H9 (cell line): ENCODE measurements around the gene EYA4. TPM values are rescaled to one million over a fixed set of nuclear protein-coding genes. Genes with fewer than 3 reads are reported as not detected.

Experiments used
- DNase-seq: peaks from one replicate; pipeline ENCODE4 v3.0.0-alpha.2; 2017
- H2AFZ ChIP-seq: one replicate; pipeline ENCODE4 v1.6.1; 2013; ENCODE audit warnings: mild to moderate bottlenecking, low read length, control low read depth, moderate library complexity
- H2AK5ac ChIP-seq: 2 replicates; pipeline ENCODE4 v1.6.1; 2013; ENCODE audit warnings: low read length, control low read depth, mixed read lengths; ENCODE audit not compliant: insufficient read length
- H2BK120ac ChIP-seq: one replicate; pipeline ENCODE4 v1.6.1; 2013; ENCODE audit warnings: low read depth, mild to moderate bottlenecking, low read length, control low read depth, inconsistent platforms; ENCODE audit not compliant: poor library complexity, severe bottlenecking
- H2BK12ac ChIP-seq: 2 replicates; pipeline ENCODE4 v1.6.1; 2013; ENCODE audit warnings: low read length, control low read depth, mixed read lengths, low read depth; ENCODE audit not compliant: insufficient read length
- H2BK15ac ChIP-seq: 2 replicates; pipeline ENCODE4 v1.6.1; 2013; ENCODE audit warnings: low read depth, low read length, control low read depth
- H2BK20ac ChIP-seq: one replicate; pipeline ENCODE4 v1.6.1; 2013; ENCODE audit warnings: low read depth, mild to moderate bottlenecking, low read length, control low read depth, inconsistent platforms; ENCODE audit not compliant: poor library complexity, severe bottlenecking
- H2BK5ac ChIP-seq: 2 replicates; pipeline ENCODE4 v1.6.1; 2013; ENCODE audit warnings: low read length, control low read depth, mixed read lengths; ENCODE audit not compliant: insufficient read length
- H3K14ac ChIP-seq: 2 replicates; pipeline ENCODE4 v1.6.1; 2013; ENCODE audit warnings: low read length, control low read depth; ENCODE audit not compliant: insufficient read depth
- H3K18ac ChIP-seq: 2 replicates; pipeline ENCODE4 v1.6.1; 2013; ENCODE audit warnings: low read depth, mild to moderate bottlenecking, mixed read lengths, low read length, control low read depth; ENCODE audit not compliant: insufficient read length
- H3K23ac ChIP-seq: 2 replicates; pipeline ENCODE4 v1.6.1; 2013; ENCODE audit warnings: low read length, control low read depth, mixed read lengths, low read depth; ENCODE audit not compliant: insufficient read length
- H3K23me2 ChIP-seq: 2 replicates; pipeline ENCODE4 v1.6.1; 2013; ENCODE audit warnings: low read depth, mild to moderate bottlenecking, mixed read lengths, low read length, control low read depth; ENCODE audit not compliant: insufficient read length, poor library complexity, severe bottlenecking
- H3K27ac ChIP-seq: 2 replicates; pipeline ENCODE4 v1.5.1; 2013; ENCODE audit warnings: low read length, control low read depth, mixed read lengths, low read depth; ENCODE audit not compliant: insufficient read length
- H3K27me3 ChIP-seq: 2 replicates; pipeline ENCODE4 v1.6.1; 2013; ENCODE audit warnings: low read length, control low read depth, inconsistent platforms; ENCODE audit not compliant: insufficient read depth
- H3K4ac ChIP-seq: 2 replicates; pipeline ENCODE4 v1.6.1; 2013; ENCODE audit warnings: low read depth, mild to moderate bottlenecking, control low read depth, inconsistent platforms, low read length, moderate library complexity
- H3K4me1 ChIP-seq: 2 replicates; pipeline ENCODE4 v1.6.1; 2013; ENCODE audit warnings: low read length, control low read depth, inconsistent platforms; ENCODE audit not compliant: insufficient read depth
- H3K4me2 ChIP-seq: 2 replicates; pipeline ENCODE4 v1.6.1; 2013; ENCODE audit warnings: low read length, control low read depth, mixed read lengths; ENCODE audit not compliant: insufficient read length, insufficient read depth
- H3K56ac ChIP-seq: 2 replicates; pipeline ENCODE4 v1.6.1; 2013; ENCODE audit warnings: low read depth, mild to moderate bottlenecking, mixed read lengths, low read length, control low read depth; ENCODE audit not compliant: insufficient read length
- H3K79me1 ChIP-seq: 2 replicates; pipeline ENCODE4 v1.6.1; 2013; ENCODE audit warnings: low read depth, mild to moderate bottlenecking, moderate library complexity, low read length, control low read depth, inconsistent platforms; ENCODE audit not compliant: insufficient read depth, poor library complexity, severe bottlenecking
- H3K79me2 ChIP-seq: 2 replicates; pipeline ENCODE4 v1.6.1; 2013; ENCODE audit warnings: low read length, control low read depth, inconsistent platforms; ENCODE audit not compliant: insufficient read depth
- H3K9ac ChIP-seq: 2 replicates; pipeline ENCODE4 v1.6.1; 2013; ENCODE audit warnings: low read length, control low read depth, mixed read lengths; ENCODE audit not compliant: insufficient read length; ENCODE audit errors: extremely low read depth
- H3K9me3 ChIP-seq: one replicate; pipeline ENCODE4 v1.6.1; 2013; ENCODE audit warnings: low read depth, low read length, inconsistent platforms; ENCODE audit not compliant: control insufficient read depth
- H3T11ph ChIP-seq: one replicate; pipeline ENCODE4 v1.6.1; 2013; ENCODE audit warnings: mild to moderate bottlenecking, low read length, control low read depth, inconsistent platforms
- H4K20me1 ChIP-seq: one replicate; pipeline ENCODE4 v1.6.1; 2013; ENCODE audit not compliant: control insufficient read depth, insufficient read length, insufficient read depth
- H4K5ac ChIP-seq: 2 replicates; pipeline ENCODE4 v1.6.1; 2013; ENCODE audit warnings: low read depth, mild to moderate bottlenecking, mixed read lengths, low read length, control low read depth; ENCODE audit not compliant: insufficient read length
- H4K8ac ChIP-seq: replicated peaks from 2 replicates; pipeline ENCODE4 v1.6.1; 2013; ENCODE audit warnings: low read length, control low read depth, mixed read lengths, low read depth; ENCODE audit not compliant: insufficient read length
- H4K91ac ChIP-seq: 2 replicates; pipeline ENCODE4 v1.6.1; 2013; ENCODE audit warnings: low read depth, mild to moderate bottlenecking, moderate library complexity, mixed read lengths, low read length, control low read depth; ENCODE audit not compliant: insufficient read length
- H3K27ac Mint-ChIP-seq, 3 experiments: 2 replicates in 2 of 3; 3 replicates in 1 of 3; pipeline ENCODE4 v1.8.0; 2020 to 2021; ENCODE audit warnings: mixed read lengths in 3 of 3, mild to moderate bottlenecking in 1 of 3, moderate library complexity in 1 of 3
- H3K27me3 Mint-ChIP-seq: 2 replicates; pipeline ENCODE4 v1.8.0; 2021; ENCODE audit warnings: low read depth, mild to moderate bottlenecking, moderate library complexity, mixed read lengths
- H3K36me3 Mint-ChIP-seq, 3 experiments: 2 replicates in 2 of 3; 3 replicates in 1 of 3; pipeline ENCODE4 v1.8.0; 2020 to 2021; ENCODE audit warnings: low read depth in 3 of 3, mixed read lengths in 3 of 3; ENCODE audit not compliant: insufficient read depth in 1 of 3
- H3K4me1 Mint-ChIP-seq, 2 experiments: 2 replicates each; pipeline ENCODE4 v1.8.0; 2020; ENCODE audit warnings: mixed read lengths in 2 of 2
- H3K4me3 Mint-ChIP-seq, 2 experiments: 2 replicates in 1 of 2; 3 replicates in 1 of 2; pipeline ENCODE4 v1.8.0; 2020 to 2021; ENCODE audit warnings: mild to moderate bottlenecking in 2 of 2, mixed read lengths in 2 of 2, moderate library complexity in 1 of 2
- H3K9me3 Mint-ChIP-seq, 2 experiments: 2 replicates in 1 of 2; 3 replicates in 1 of 2; pipeline ENCODE4 v1.8.0; 2020; ENCODE audit warnings: mild to moderate bottlenecking in 2 of 2, mixed read lengths in 2 of 2, moderate library complexity in 1 of 2
- WGBS: extraction: QIAGEN DNeasy Blood & Tissue Kit; methylation state at CpG from one replicate; pipeline ENCODE4 v1.1.7; 2013; ENCODE audit warnings: missing lambda C conversion rate, low lambda C conversion rate, mixed read lengths; ENCODE audit not compliant: insufficient read length; ENCODE audit errors: extremely low coverage; 5-methylcytosine and 5-hydroxymethylcytosine counted together
- total RNA-seq: library from RNA; stranded (reverse); gene quantifications from 2 replicates; pipeline ENCODE4 v1.2.1, GENCODE V29; 2021
- TF ChIP-seq, protein P1 (sequence below): fragments of 200-600 bp; sonication (generic); conservative IDR thresholded peaks from 3 replicates; pipeline ENCODE4 v1.8.0; 2021; ENCODE audit warnings: antibody characterized with exemption, mild to moderate bottlenecking

Gene EYA4
- total RNA-seq, 1 experiment from 2014 or later = 0.26 TPM

DNA sequence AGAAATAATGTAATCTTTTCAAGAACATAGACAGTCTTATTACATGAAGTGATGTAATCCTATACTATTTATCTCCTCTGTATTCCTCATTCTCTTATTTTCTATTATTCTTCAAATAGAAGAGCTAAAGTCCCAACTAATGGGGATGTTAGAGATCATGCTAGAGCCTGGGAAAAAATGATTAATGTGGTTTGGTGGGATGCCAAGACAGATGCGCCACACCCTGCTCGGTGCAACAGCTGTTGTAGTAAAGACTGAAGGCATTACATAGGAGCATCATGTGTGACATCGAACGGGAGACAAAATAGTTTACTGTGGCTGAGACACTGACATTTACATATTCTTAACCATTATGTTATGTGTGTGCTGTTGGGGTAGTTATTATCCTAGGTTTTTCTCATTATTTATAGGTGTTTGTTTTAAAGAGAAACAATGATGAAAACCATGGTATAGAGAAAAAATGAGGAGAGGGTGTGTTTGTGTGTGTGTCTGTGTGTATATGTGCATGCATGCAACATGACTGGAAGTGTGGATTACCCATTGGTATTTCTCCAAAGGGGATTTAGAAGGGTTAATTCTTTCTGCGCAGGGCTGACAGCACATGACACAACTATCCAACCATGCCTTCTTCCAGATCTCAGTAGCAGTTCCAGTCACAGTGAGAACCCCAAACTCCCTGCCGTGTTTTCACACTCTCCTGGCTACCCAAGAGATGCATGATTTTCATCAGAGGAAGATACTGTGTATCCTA, 155.3 kb downstream of the EYA4 start:
- Histone ChIP-seq H2BK5ac (no peak overlapping the region), H2AK5ac (no peak overlapping the region), H4K5ac (no peak overlapping the region), H2BK20ac (no peak overlapping the region), H3K14ac (no peak overlapping the region), H3K79me2 (no peaks in the 10 kb centered on the region), H3K27me3 (no peaks in the 10 kb centered on the region), H2BK12ac (no peak overlapping the region), H4K91ac (no peak overlapping the region), H4K8ac (no peak overlapping the region), H2AFZ (no peak overlapping the region), H3K4me2 (no peak overlapping the region), H4K20me1 (no peaks in the 10 kb centered on the region), H3K9me3 (no peaks in the 10 kb centered on the region), H3K27ac (no peak overlapping the region), H3K23ac (no peak overlapping the region), H3K18ac (no peak overlapping the region), H2BK15ac (no peak overlapping the region), H3K4me1 (peaks cover 3% of the 10 kb centered on the region), H3T11ph (no peak overlapping the region), H3K23me2 (no peaks in the 10 kb centered on the region), H2BK120ac (no peak overlapping the region), H3K79me1 (no peaks in the 10 kb centered on the region), H3K9ac (no peak overlapping the region), H3K4ac (no peak overlapping the region), H3K56ac (no peak overlapping the region)
- Mint-ChIP-seq H3K27ac (no peak overlapping the region), H3K9me3 (no peaks in the 10 kb centered on the region), H3K4me3 (no peak overlapping the region), H3K4me1 (peaks cover 14% of the 10 kb centered on the region in 2 experiments), H3K36me3 (no peaks in the 10 kb centered on the region), H3K27me3 (no peaks in the 10 kb centered on the region)
- DNase-seq = no peak
- TF ChIP-seq, protein P1, sequence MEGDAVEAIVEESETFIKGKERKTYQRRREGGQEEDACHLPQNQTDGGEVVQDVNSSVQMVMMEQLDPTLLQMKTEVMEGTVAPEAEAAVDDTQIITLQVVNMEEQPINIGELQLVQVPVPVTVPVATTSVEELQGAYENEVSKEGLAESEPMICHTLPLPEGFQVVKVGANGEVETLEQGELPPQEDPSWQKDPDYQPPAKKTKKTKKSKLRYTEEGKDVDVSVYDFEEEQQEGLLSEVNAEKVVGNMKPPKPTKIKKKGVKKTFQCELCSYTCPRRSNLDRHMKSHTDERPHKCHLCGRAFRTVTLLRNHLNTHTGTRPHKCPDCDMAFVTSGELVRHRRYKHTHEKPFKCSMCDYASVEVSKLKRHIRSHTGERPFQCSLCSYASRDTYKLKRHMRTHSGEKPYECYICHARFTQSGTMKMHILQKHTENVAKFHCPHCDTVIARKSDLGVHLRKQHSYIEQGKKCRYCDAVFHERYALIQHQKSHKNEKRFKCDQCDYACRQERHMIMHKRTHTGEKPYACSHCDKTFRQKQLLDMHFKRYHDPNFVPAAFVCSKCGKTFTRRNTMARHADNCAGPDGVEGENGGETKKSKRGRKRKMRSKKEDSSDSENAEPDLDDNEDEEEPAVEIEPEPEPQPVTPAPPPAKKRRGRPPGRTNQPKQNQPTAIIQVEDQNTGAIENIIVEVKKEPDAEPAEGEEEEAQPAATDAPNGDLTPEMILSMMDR = no peak
- no CpG with 5 or more reads among the region's 6 CpGs for WGBS
